Right lobe of liver (tissue), 6 donors: ENCODE measurements around the gene GRID1. TPM values are rescaled to one million over a fixed set of nuclear protein-coding genes. Genes with fewer than 3 reads are reported as not detected.

Experiments used
- ATAC-seq, 4 donors: fragments of 200-7000 bp; cut with Tn5 transposase; one replicate each; pipeline ENCODE4 v1.9.1; 2020; ENCODE audit warnings: mild to moderate bottlenecking in 4 of 4, moderate library complexity in 4 of 4
- DNase-seq, 3 donors: peaks; one replicate each; pipeline ENCODE4 v3.0.0-alpha.2; 2020
- H3K27ac ChIP-seq, 3 donors: fragments of 200-600 bp; one replicate each; pipeline ENCODE4 v1.8.0; 2022
- H3K27me3 ChIP-seq, 2 donors: fragments of 200-600 bp; one replicate each; pipeline ENCODE4 v1.8.0; 2022
- H3K36me3 ChIP-seq, 4 donors: fragments of 200-600 bp; sonication (generic) in 1 of 4; one replicate each; pipeline versions ENCODE4 v1.5.1 to v1.8.0; 2017 to 2022; ENCODE audit warnings: control low read depth in 1 of 4
- H3K4me1 ChIP-seq, 4 donors: fragments of 200-600 bp; sonication (generic) in 1 of 4; one replicate each; pipeline versions ENCODE4 v1.5.1 to v1.8.0; 2017 to 2022; ENCODE audit warnings: control low read depth in 1 of 4
- H3K4me3 ChIP-seq, 3 donors: fragments of 200-600 bp; one replicate each; pipeline ENCODE4 v1.8.0; 2022
- H3K9me3 ChIP-seq, 4 donors: fragments of 200-600 bp; sonication (generic) in 1 of 4; one replicate each; pipeline versions ENCODE4 v1.5.1 to v1.8.0; 2017 to 2022; ENCODE audit warnings: control low read depth in 1 of 4
- CTCF ChIP-seq, 4 donors: fragments of 200-600 bp in 3 of 4; fragments of 450-650 bp in 1 of 4; IDR thresholded peaks; one replicate each; pipeline versions ENCODE4 v1.5.1 to v1.8.0; 2016 to 2022; ENCODE audit warnings: antibody characterized with exemption in 4 of 4, mild to moderate bottlenecking in 2 of 4
- POLR2A ChIP-seq: fragments of 450-650 bp; IDR thresholded peaks from one replicate; pipeline ENCODE4 v1.6.1; 2017; ENCODE audit warnings: antibody characterized with exemption, mild to moderate bottlenecking
- WGBS: methylation state at CpG from one replicate; pipeline ENCODE4 v1.1.6; 2018; ENCODE audit warnings: low coverage, low lambda C conversion rate; ENCODE audit not compliant: insufficient coverage; ENCODE audit errors: missing lambda C conversion rate; 5-methylcytosine and 5-hydroxymethylcytosine counted together
- intact Hi-C, 2 donors: fragments of 100-400 bp; cut with DNase I; formaldehyde crosslinking; loops; one replicate each; pipeline versions ENCODE4 v1.11.2 to v1.14.1; 2022
- total RNA-seq, 6 experiments: library from RNA; depleted of rRNA in 2 of 6; stranded (reverse); fragments of >200 nt in 2 of 6; fragmentation: NEBNext Ultra II Directional in 3 of 6; extraction: Animal tissue kit (Norgen Biotek cat#: 25700) in 3 of 6; gene quantifications; one replicate each; pipeline versions ENCODE4 v1.1.0 to v1.2.4, GENCODE V29; 2016 to 2023
- donor health status: DM: no; HTN: yes; CAD: no.
- donor health status: DM: no; HTN: no; CAD: no.
- donor health status: DM: no; HTN: no; CAD: no.
- donor health status: DM: no; HTN: yes; CAD: no.
- donor health status: DM: no; HTN: yes; CAD: no.

Gene GRID1
- total RNA-seq, 6 experiments from 2014 or later: 0.05 to 1.9 (median 0.81) TPM

DNA sequence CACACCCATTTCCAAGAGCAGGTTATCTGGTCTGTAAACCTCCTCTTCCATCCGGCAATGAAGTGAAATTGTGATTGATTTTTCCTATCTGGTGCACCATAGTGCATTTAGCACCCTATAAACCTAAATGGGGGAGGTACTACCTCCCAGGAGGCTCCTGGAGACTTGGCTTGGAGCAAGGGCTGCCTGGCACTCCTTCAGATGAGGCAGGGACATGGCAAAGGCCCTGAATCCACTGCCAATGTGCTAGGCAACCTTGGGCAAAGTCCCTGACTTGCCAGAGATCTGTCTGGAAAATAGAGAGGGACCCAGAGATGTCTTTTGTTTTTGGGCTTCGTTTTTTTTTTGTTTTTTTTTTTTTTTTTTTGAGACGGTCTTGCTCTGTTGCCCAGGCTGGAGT, 6.7 kb upstream of the GRID1 start:
- H3K9me3 ChIP-seq: no peaks in the 10 kb centered on the region
- no peak overlapping the region for H3K4me3 ChIP-seq
- TF ChIP-seq POLR2A (no peak), CTCF (IDR thresholded peaks at IDR 0.05) (no peak)
- ATAC-seq (no peak), DNase-seq (peak in 2 of 3 donors; percentile 7 to 29)
- H3K27me3 ChIP-seq: no peaks in the 10 kb centered on the region
- H3K36me3 ChIP-seq: no peaks in the 10 kb centered on the region
- H3K27ac ChIP-seq: no peak overlapping the region
- intact Hi-C loops: loop anchor here (10.0 kb wide), 2 partner anchors 268 to 588 kb away; no protein-coding TSS in a partner anchor
- peaks cover 0 to 4% (median 0%) of the 10 kb centered on the region in 4 donors for H3K4me1 ChIP-seq
- 59% methylated on average over 3 of the region's 3 CpGs for WGBS

DNA sequence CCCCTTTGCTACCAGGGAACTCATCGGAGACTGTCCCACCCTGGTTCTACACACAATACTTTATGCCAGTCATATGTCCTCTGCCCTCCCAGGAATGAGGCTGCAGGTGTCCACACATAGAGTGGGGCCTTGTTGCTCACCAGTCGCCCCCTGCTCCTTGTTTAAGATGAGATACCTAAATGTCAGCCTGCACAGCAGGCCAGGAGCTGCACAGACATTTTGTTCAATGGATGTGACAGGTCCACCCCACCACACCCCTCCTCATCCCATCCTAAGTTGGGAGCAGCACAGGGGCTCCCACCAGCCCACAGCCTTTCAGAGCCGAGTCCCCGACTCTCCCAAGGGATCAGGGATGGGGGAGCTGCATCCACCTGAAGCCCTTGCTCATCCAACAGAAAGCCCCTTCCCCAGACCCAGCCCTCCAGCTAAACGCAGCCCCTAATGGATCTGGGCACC, 6.2 kb upstream of the GRID1 start:
- ATAC-seq (no peak), DNase-seq (peak in 2 of 3 donors; percentile 16 to 30)
- H3K36me3 ChIP-seq: no peaks in the 10 kb centered on the region
- no peak overlapping the region for H3K27ac ChIP-seq
- no peaks in the 10 kb centered on the region for H3K9me3 ChIP-seq
- no peak overlapping the region for H3K4me3 ChIP-seq
- peaks cover 0 to 4% (median 0%) of the 10 kb centered on the region in 4 donors for H3K4me1 ChIP-seq
- TF ChIP-seq CTCF (IDR thresholded peaks at IDR 0.05): no peak
- TF ChIP-seq POLR2A: no peak
- intact Hi-C loops: loop anchor here (10.0 kb wide), 2 partner anchors 268 to 588 kb away; no protein-coding TSS in a partner anchor
- H3K27me3 ChIP-seq: no peaks in the 10 kb centered on the region
- 69% methylated on average over 2 of the region's 5 CpGs for WGBS

DNA sequence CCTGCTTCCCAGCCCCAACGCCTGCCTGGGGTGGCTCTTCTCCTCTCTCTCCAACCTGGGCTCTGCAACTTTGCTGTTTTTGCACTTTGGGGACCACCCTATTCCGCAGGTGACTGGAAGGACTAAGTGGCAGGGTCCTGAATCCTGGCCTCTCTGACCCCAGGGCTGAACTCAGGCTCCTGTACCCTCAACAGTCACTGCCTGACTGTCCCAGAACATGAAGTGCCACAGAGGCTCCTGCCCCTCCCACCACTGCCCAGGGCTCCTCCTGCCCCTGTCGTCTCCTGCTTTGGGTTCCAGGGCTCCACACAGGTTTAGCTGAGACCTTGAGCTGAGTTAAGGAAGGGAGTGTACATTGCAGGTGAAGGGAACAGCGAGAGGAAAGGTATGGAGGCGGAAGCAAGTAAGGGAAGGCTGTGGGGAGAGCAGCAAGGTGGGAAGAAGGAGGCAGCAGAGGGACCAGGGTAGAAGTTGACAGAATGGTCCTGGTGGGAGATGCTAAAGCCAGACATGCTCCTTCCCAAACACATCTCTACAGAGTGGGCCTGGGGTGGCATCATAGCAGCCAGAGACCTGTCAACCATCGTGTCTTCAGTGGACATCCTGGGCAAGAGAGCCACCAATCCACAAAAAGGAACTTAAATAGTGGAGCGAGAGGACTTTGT, 5.7 kb upstream of the GRID1 start:
- ATAC-seq (no peak), DNase-seq (peak in 2 of 3 donors; percentile 12 to 24)
- TF ChIP-seq POLR2A (no peak), CTCF (IDR thresholded peaks at IDR 0.05) (no peak)
- no peaks in the 10 kb centered on the region for H3K36me3 ChIP-seq
- H3K4me3 ChIP-seq: no peak overlapping the region
- H3K9me3 ChIP-seq: no peaks in the 10 kb centered on the region
- H3K27ac ChIP-seq: no peak overlapping the region
- intact Hi-C loops: loop anchor here (10.0 kb wide), 2 partner anchors 267 to 587 kb away; no protein-coding TSS in a partner anchor
- H3K4me1 ChIP-seq: peaks cover 0 to 6% (median under 1%) of the 10 kb centered on the region in 4 donors
- H3K27me3 ChIP-seq: peaks cover 0 to 4% of the 10 kb centered on the region in 2 donors
- WGBS: 40% methylated on average over 4 of the region's 7 CpGs

GRCh38 chr10:86371691-86372090, 5.1 kb upstream of the GRID1 start:
- Histone ChIP-seq H3K27me3 (peaks cover 0 to 8% of the 10 kb centered on the region in 2 donors), H3K27ac (no peak overlapping the region), H3K36me3 (no peaks in the 10 kb centered on the region), H3K9me3 (no peaks in the 10 kb centered on the region), H3K4me3 (no peak overlapping the region), H3K4me1 (peaks cover 0 to 8% (median 3%) of the 10 kb centered on the region in 4 donors)
- intact Hi-C loops: loop anchor here (10.0 kb wide), 2 partner anchors 267 to 587 kb away; no protein-coding TSS in a partner anchor
- DNase-seq: peak in 2 of 3 donors; percentile 7 to 16
- 20% methylated on average over 1 of the region's 5 CpGs for WGBS
- TF ChIP-seq CTCF (IDR thresholded peaks at IDR 0.05) (no peak), POLR2A (no peak)
- no peak for ATAC-seq
